ENCODE data around the gene AQP11.
"Not testable (repeated sequence)": the region's sequence is repeated elsewhere in the genome, so short reads cannot be mapped to it uniquely, and the experiment has no call there.

Gene AQP11

GRCh38 chr11:77596626-77597025, 6.9 kb downstream of the AQP11 start:
- no peak for DNase-seq

GRCh38 chr11:77598195-77598594, 8.4 kb downstream of the AQP11 start:
- DNase-seq: no peak

GRCh38 chr11:77602381-77603088, 12.8 kb downstream of the AQP11 start:
- DNase-seq: no peak

- DNase-seq: no peak
Observed at GRCh38 chr11:77604281-77604680, 14.5 kb downstream of the AQP11 start.

- no peak for DNase-seq
Observed at GRCh38 chr11:77609234-77609633, 19.5 kb downstream of the AQP11 start.

GRCh38 chr11:77611921-77612320, 22.2 kb downstream of the AQP11 start:
- no peak for DNase-seq

GRCh38 chr11:77617892-77618291, 28.1 kb downstream of the AQP11 start:
- no peak for DNase-seq

- no peak for DNase-seq
Observed at GRCh38 chr11:77619576-77620198, 29.9 kb downstream of the AQP11 start.

GRCh38 chr11:77630157-77630710, 40.5 kb downstream of the AQP11 start:
- DNase-seq: no peak

- DNase-seq: not testable (repeated sequence)
Observed at GRCh38 chr11:77633926-77634325, 44.2 kb downstream of the AQP11 start.

GRCh38 chr11:77636731-77637344, 47.1 kb downstream of the AQP11 start:
- no peak for DNase-seq

GRCh38 chr11:77637345-77638165, 47.8 kb downstream of the AQP11 start, which contains the start of gene CLNS1A:
TSS of gene CLNS1A (minus strand) at chr11:77637794. CDS start at chr11:77637714, 80 bp downstream.
- DNase-seq: peak; percentile 86

GRCh38 chr11:77642228-77642627, 52.5 kb downstream of the AQP11 start:
- DNase-seq: no peak

GRCh38 chr11:77644887-77645286, 55.1 kb downstream of the AQP11 start:
- DNase-seq: no peak

- no peak for DNase-seq
Observed at GRCh38 chr11:77647654-77648305, 58.0 kb downstream of the AQP11 start.

- no peak for DNase-seq
Observed at GRCh38 chr11:77650123-77650522, 60.4 kb downstream of the AQP11 start.

- no peak for DNase-seq
Observed at GRCh38 chr11:77654770-77655434, 65.1 kb downstream of the AQP11 start.

- DNase-seq: no peak
Observed at GRCh38 chr11:77656362-77656761, 66.6 kb downstream of the AQP11 start.

- no peak for DNase-seq
Observed at GRCh38 chr11:77658213-77659013, 68.7 kb downstream of the AQP11 start.
